HEK293 (cell line): ENCODE results near the gene METTL2A.

Experiments
- CTCF ChIP-seq: fragments of 450-650 bp; formaldehyde crosslinking; IDR thresholded peaks from 2 replicates; pipeline ENCODE4 v1.5.1; 2016; ENCODE audit warnings: missing biosample characterization, missing genetic modification characterization
- MEIS1 ChIP-seq: sonication (generic); formaldehyde crosslinking; IDR thresholded peaks from 2 replicates; pipeline ENCODE4 v1.8.1; 2022; ENCODE audit warnings: missing genetic modification reagents, mild to moderate bottlenecking, borderline replicate concordance
- MYNN ChIP-seq: fragments of 450-650 bp; formaldehyde crosslinking; IDR thresholded peaks from 2 replicates; pipeline ENCODE4 v1.5.1; 2016; ENCODE audit warnings: missing biosample characterization, missing genetic modification characterization, borderline replicate concordance
- REST ChIP-seq: fragments of 450-650 bp; formaldehyde crosslinking; IDR thresholded peaks from 2 replicates; pipeline ENCODE4 v1.5.1; 2016; ENCODE audit warnings: missing biosample characterization, missing genetic modification characterization
- TCF7L2 ChIP-seq: IDR thresholded peaks from 2 replicates; pipeline ENCODE4 v1.6.1; 2011; ENCODE audit warnings: low read depth, mild to moderate bottlenecking, inconsistent platforms, low read length, moderate library complexity, borderline replicate concordance
- YY1 ChIP-seq: fragments of 450-650 bp; formaldehyde crosslinking; IDR thresholded peaks from 2 replicates; pipeline ENCODE4 v1.5.1; 2018; ENCODE audit warnings: missing biosample characterization, missing genetic modification characterization
- ZNF146 ChIP-seq: fragments of 450-650 bp; formaldehyde crosslinking; IDR thresholded peaks from 2 replicates; pipeline ENCODE4 v1.5.1; 2016; ENCODE audit warnings: missing biosample characterization, missing genetic modification characterization
- ZNF280D ChIP-seq: fragments of 450-650 bp; formaldehyde crosslinking; IDR thresholded peaks from 2 replicates; pipeline ENCODE4 v1.5.1; 2016; ENCODE audit warnings: missing biosample characterization, missing genetic modification characterization
- ZNF48 ChIP-seq: fragments of 450-650 bp; formaldehyde crosslinking; IDR thresholded peaks from 2 replicates; pipeline ENCODE4 v1.5.1; 2016; ENCODE audit warnings: missing biosample characterization, missing genetic modification characterization
- ZNF660 ChIP-seq: fragments of 450-650 bp; IDR thresholded peaks from 2 replicates; pipeline ENCODE4 v1.5.1; 2018; ENCODE audit warnings: missing biosample characterization, mild to moderate bottlenecking, missing genetic modification characterization

GRCh38 chr17:62388856-62389255, 34.8 kb upstream of the METTL2A start:
- TF ChIP-seq ZNF660 (no peak), CTCF (tag by site-specific recombination) (no peak), ZNF146 (no peak), YY1 (tag by site-specific recombination) (no peak), ZNF280D (no peak), MEIS1 (no peak), MYNN (tag by site-specific recombination) (no peak), ZNF48 (tag by site-specific recombination) (no peak), REST (no peak), TCF7L2 (no peak)
